H1 (cell line): Measurements from ENCODE around the gene RNF220. TPM values are rescaled to one million over a fixed set of nuclear protein-coding genes. Genes with fewer than 3 reads are reported as not detected.

Source experiments
- CBX8 ChIP-seq: fragments of 300-800, 300-1000 bp; sonication (generic); IDR thresholded peaks from 2 replicates; pipeline ENCODE4 v1.7.1; 2016; ENCODE audit warnings: low read depth, low read length, borderline replicate concordance
- KDM1A ChIP-seq: fragments of 200-600, 300-600 bp; sonication (generic); IDR thresholded peaks from 2 replicates; pipeline ENCODE4 v1.7.1; 2016; ENCODE audit warnings: mild to moderate bottlenecking, low read length, borderline replicate concordance
- NRF1 ChIP-seq: IDR thresholded peaks from 2 replicates; pipeline ENCODE4 v1.6.1; 2011; ENCODE audit warnings: mild to moderate bottlenecking, low read depth, low read length, improper control_type of control experiment
- RAD21 ChIP-seq, 2 experiments: IDR thresholded peaks in 1 of 2; conservative IDR thresholded peaks in 1 of 2; 2 replicates each; pipeline ENCODE4 v1.6.1; 2011; ENCODE audit warnings: low read depth in 2 of 2, low read length in 2 of 2, improper control_type of control experiment in 1 of 2, inconsistent platforms in 1 of 2, mild to moderate bottlenecking in 1 of 2, moderate library complexity in 1 of 2
- RXRA ChIP-seq: IDR thresholded peaks from 2 replicates; pipeline ENCODE4 v1.6.1; 2011; ENCODE audit warnings: low read depth, mild to moderate bottlenecking, low read length, moderate library complexity; ENCODE audit not compliant: insufficient read depth
- TAF1 ChIP-seq: IDR thresholded peaks from 2 replicates; pipeline ENCODE4 v1.6.1; 2011; ENCODE audit warnings: mild to moderate bottlenecking, low read depth, low read length
- polyA plus RNA-seq, 7 experiments: library from polyadenylated mRNA; depleted of rRNA in 3 of 7; stranded (reverse) in 5 of 7; unstranded in 2 of 7; fragments of >200 nt in 5 of 7; fragments of 200-250 nt in 2 of 7; gene quantifications; 1 replicate in 5 of 7; 2 replicates in 1 of 7; 4 replicates in 1 of 7; pipeline versions ENCODE4 v1.2.1 to v1.2.3, GENCODE V29; 2011 to 2013; ENCODE audit warnings: missing spikeins in 2 of 7, mixed read lengths in 2 of 7
- total RNA-seq: library from RNA; stranded (reverse); fragmentation: NEBNext Ultra II Directional; extraction: Animal tissue kit (Norgen Biotek cat#: 25700); gene quantifications from 2 replicates; pipeline ENCODE4 v1.2.1, GENCODE V29; 2021

Gene RNF220
- total and polyA plus RNA-seq, 2 of the 8 experiments (the other 6 are each of a cell fraction or from before 2014, with no cell fraction given): 123 to 160 TPM

GRCh38 chr1:44357710-44358109 lies 47.3 kb upstream of the RNF220 start (continued):
- TF ChIP-seq RXRA (no peak), NRF1 (no peak), RAD21 (IDR thresholded peaks at IDR 0.05 in 1 of 2, conservative IDR thresholded peaks at IDR 0.05 in 1 of 2; ENCODE audit: low read depth in 2 of 2, low read length in 2 of 2) (no peak), TAF1 (no peak), KDM1A (no peak), CBX8 (no peak)
